ENCODE results near the gene EIF4E. TPM values are rescaled to one million over a fixed set of nuclear protein-coding genes. Genes with fewer than 3 reads are reported as not detected.
A peak's percentile ranks its signal among the peaks of the same experiment; 100 is the strongest.
"Not testable (repeated sequence)": the region's sequence is repeated elsewhere in the genome, so short reads cannot be mapped to it uniquely, and the experiment has no call there.

Gene EIF4E
- total and polyA plus RNA-seq, 8 donors, result 78.8 to 114 (median 103) TPM

DNA sequence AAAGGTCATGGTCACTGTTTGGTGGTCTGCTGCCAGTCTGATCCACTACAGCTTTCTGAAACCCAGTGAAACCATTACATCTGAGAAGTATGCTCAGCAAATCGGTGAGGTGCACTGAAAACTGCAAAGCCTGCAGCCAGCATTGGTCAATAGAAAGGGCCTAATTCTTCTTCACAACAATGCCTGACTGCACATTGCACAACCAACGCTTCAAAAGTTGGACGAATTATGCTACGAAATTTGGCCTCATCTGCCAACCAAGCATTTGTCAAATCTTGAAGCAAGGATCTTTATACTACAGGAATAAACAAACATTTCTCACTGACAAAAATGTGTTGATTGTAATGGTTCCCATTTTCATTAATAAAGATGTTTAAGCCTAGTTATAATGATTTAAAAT, 90.4 kb downstream of the EIF4E start:
- DNase-seq (peak in 2 of 4 donors; percentile 18 to 26), ATAC-seq (no peak)
- Histone ChIP-seq H3K9me3 (no peaks in the 10 kb centered on the region), H3K27me3 (no peaks in the 10 kb centered on the region), H3K4me3 (no peak overlapping the region), H3K36me3 (no peaks in the 10 kb centered on the region), H3K27ac (no peak overlapping the region), H3K4me1 (no peaks in the 10 kb centered on the region)
- intact Hi-C loops (cut with DNase I), result no loop called here
- TF ChIP-seq, protein P1, sequence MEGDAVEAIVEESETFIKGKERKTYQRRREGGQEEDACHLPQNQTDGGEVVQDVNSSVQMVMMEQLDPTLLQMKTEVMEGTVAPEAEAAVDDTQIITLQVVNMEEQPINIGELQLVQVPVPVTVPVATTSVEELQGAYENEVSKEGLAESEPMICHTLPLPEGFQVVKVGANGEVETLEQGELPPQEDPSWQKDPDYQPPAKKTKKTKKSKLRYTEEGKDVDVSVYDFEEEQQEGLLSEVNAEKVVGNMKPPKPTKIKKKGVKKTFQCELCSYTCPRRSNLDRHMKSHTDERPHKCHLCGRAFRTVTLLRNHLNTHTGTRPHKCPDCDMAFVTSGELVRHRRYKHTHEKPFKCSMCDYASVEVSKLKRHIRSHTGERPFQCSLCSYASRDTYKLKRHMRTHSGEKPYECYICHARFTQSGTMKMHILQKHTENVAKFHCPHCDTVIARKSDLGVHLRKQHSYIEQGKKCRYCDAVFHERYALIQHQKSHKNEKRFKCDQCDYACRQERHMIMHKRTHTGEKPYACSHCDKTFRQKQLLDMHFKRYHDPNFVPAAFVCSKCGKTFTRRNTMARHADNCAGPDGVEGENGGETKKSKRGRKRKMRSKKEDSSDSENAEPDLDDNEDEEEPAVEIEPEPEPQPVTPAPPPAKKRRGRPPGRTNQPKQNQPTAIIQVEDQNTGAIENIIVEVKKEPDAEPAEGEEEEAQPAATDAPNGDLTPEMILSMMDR (IDR thresholded peaks at IDR 0.05), result no peak

DNA sequence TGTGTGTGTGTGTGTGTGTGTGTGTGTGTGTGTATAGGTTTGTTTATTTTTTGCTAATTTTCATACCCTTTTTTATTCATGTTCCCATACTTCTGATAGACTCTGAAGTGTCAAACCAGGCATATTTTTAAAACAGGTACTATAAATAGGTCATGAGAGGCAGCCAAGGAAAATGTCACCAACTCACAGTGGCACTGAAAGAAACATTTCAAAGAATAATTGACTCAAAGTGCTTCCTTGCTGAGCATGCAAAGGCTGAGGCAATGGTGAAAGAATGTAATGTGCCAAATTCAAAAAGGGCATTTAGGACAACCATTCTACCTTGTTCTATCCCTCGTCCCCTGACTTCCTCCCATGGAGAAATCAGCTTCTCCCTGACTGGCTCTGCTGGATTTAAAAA, 95.5 kb downstream of the EIF4E start:
- no peak overlapping the region for H3K4me3 ChIP-seq
- peak; percentile 57 for ATAC-seq
- DNase-seq, result peak in 1 of 4 donors; percentile 7
- TF ChIP-seq, protein P1 (IDR thresholded peaks at IDR 0.05), result no peak
- no peaks in the 10 kb centered on the region for H3K36me3 ChIP-seq
- H3K27ac ChIP-seq, result no peak overlapping the region
- no peaks in the 10 kb centered on the region for H3K27me3 ChIP-seq
- intact Hi-C loops (cut with DNase I), result no loop called here
- H3K9me3 ChIP-seq, result no peaks in the 10 kb centered on the region
- no peaks in the 10 kb centered on the region for H3K4me1 ChIP-seq

DNA sequence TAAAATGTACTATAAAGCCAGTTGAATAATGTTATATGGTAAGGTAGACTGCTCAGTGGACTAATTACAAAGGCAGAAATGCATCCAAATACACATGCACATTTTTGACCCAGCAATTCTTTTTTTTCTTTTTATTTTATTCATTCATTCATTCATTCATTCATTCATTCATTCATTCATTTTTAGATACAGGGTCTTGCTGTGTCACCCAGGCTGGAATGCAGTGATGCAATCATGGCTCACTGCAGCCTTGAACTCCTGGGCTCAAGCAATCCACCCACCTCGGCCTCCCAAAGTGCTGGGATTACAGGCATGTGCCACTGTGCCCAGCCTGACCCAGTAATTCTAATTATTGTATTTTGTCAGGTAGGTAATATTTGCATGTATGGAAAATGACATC, 97.9 kb downstream of the EIF4E start:
- H3K27ac ChIP-seq; H3K4me1 ChIP-seq; H3K9me3 ChIP-seq; H3K36me3 ChIP-seq; DNase-seq; ATAC-seq; H3K27me3 ChIP-seq; intact Hi-C loops (cut with DNase I); H3K4me3 ChIP-seq: not testable (repeated sequence)

Other genes with a start within 250 kb of the EIF4E start
- 10 to 100 TPM; 31.5 to 42.8 TPM for gene METAP1, start 66.6 kb upstream of the EIF4E start, total RNA-seq
- gene METAP1, start 66.6 kb upstream of the EIF4E start, polyA plus RNA-seq (ENCODE audit: insufficient read length in 6 of 6), result 10 to 100 TPM; 56.8 to 73.1 (median 64.4) TPM
- 100 to 1,000 TPM; 152 to 160 TPM for gene ADH5, start 159.7 kb upstream of the EIF4E start, total RNA-seq
- gene ADH5, start 159.7 kb upstream of the EIF4E start, polyA plus RNA-seq (ENCODE audit: insufficient read length in 6 of 6), result 100 to 1,000 TPM; 233 to 305 (median 257) TPM
- gene ADH4, start 215.2 kb upstream of the EIF4E start, total RNA-seq, result not detected
- gene ADH4, start 215.2 kb upstream of the EIF4E start, polyA plus RNA-seq (ENCODE audit: insufficient read length in 6 of 6), result 1 to 10 TPM in 5 of 6 donors, under 1 TPM in 1; 0.48 to 2.0 (median 1.5) TPM

Data from left lung (tissue), 10 donors.